ENCODE results near the gene LONP1.
"Not testable (repeated sequence)": the region's sequence is repeated elsewhere in the genome, so short reads cannot be mapped to it uniquely, and the experiment has no call there.

LONP1 gene, protein sequence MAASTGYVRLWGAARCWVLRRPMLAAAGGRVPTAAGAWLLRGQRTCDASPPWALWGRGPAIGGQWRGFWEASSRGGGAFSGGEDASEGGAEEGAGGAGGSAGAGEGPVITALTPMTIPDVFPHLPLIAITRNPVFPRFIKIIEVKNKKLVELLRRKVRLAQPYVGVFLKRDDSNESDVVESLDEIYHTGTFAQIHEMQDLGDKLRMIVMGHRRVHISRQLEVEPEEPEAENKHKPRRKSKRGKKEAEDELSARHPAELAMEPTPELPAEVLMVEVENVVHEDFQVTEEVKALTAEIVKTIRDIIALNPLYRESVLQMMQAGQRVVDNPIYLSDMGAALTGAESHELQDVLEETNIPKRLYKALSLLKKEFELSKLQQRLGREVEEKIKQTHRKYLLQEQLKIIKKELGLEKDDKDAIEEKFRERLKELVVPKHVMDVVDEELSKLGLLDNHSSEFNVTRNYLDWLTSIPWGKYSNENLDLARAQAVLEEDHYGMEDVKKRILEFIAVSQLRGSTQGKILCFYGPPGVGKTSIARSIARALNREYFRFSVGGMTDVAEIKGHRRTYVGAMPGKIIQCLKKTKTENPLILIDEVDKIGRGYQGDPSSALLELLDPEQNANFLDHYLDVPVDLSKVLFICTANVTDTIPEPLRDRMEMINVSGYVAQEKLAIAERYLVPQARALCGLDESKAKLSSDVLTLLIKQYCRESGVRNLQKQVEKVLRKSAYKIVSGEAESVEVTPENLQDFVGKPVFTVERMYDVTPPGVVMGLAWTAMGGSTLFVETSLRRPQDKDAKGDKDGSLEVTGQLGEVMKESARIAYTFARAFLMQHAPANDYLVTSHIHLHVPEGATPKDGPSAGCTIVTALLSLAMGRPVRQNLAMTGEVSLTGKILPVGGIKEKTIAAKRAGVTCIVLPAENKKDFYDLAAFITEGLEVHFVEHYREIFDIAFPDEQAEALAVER

GRCh38 chr19:5719961-5720790 lies at the start of gene LONP1, which contains the start of gene CATSPERD:
TSS of gene LONP1 (minus strand) at chr19:5720146. CDS start at chr19:5720132, 14 bp downstream.
TSS of gene CATSPERD (plus strand) at chr19:5720637. CDS start at chr19:5720738, 101 bp downstream.
- peak; percentile 93 to 98 (median 95) for DNase-seq (ENCODE audit: low read depth in 4 of 4, low spot score in 1 of 4)

- no peak for DNase-seq (ENCODE audit: low read depth in 4 of 4, low spot score in 1 of 4)
Observed at GRCh38 chr19:5767949-5768348, 48.0 kb upstream of the LONP1 start.

GRCh38 chr19:5765220-5765619 lies 45.3 kb upstream of the LONP1 start:
- no peak for DNase-seq (ENCODE audit: low read depth in 4 of 4, low spot score in 1 of 4)

- no peak for DNase-seq (ENCODE audit: low read depth in 4 of 4, low spot score in 1 of 4)
Observed at GRCh38 chr19:5762608-5763217, 42.8 kb upstream of the LONP1 start.

DNA sequence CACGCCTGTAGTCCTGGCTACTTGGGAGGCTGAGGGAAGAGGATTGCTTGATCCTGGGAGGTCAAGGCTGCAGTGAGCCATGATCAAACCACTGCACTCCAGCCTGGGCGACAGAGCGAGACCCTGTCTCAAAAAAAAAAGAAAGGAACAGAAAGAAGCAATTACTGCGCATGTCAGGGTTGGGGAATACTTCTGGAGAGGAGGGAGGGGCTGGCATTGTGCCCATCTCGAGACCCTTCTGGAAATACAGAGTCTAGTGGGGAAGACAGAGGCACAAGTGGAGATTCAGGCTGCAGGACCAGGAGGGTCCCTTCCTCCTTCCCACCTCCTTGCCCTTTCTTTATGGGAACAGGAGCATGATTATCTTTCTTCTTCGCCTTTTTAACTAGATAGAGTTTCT lies 33.8 kb upstream of the LONP1 start:
- no peak for DNase-seq (ENCODE audit: low read depth in 4 of 4, low spot score in 1 of 4)

DNA sequence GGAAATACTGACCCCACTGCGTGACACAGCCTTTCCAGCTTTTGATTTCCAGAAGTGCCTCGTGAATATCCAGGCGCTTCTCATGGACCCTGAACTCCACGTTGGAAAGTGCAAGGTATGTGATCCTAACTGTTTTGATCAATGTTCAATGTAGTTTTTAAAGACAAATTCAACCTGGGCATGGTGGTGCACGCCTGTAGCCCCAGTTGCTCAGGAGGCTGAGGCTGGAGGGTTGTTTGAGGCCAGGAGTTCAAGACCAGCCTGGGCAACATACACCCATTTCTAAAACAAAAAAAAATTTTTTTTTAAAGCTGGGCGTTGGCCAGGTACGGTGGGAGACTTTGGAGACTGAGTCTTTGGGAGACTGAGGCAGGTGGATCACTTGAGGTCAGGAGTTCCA lies 31.8 kb upstream of the LONP1 start:
- DNase-seq (ENCODE audit: low read depth in 4 of 4, low spot score in 1 of 4): no peak

- no peak for DNase-seq (ENCODE audit: low read depth in 4 of 4, low spot score in 1 of 4)
Observed at GRCh38 chr19:5749505-5749904, 29.6 kb upstream of the LONP1 start.

GRCh38 chr19:5748920-5749319 lies 29.0 kb upstream of the LONP1 start:
- not testable (repeated sequence) for DNase-seq (ENCODE audit: low read depth in 4 of 4, low spot score in 1 of 4)

DNA sequence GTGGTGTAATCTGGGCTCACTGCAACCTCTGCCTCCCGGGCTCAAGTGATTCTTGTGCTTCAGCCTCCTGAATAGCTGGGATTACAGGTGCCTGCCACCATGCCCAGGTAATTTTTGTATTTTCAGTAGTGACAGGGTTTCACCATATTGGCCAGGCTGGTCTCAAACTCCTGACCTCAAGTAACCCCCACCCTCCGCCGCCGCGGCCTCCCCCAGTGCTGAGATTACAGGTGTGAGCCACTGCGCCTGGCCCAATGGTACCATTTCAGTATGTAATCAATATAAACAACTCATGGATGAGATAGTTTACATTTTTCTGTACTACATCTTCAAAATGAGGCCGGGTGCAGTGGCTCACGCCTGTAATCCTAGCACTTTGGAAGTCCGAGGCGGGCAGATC lies 25.1 kb upstream of the LONP1 start:
- DNase-seq (ENCODE audit: low read depth in 4 of 4, low spot score in 1 of 4): not testable (repeated sequence)

DNA sequence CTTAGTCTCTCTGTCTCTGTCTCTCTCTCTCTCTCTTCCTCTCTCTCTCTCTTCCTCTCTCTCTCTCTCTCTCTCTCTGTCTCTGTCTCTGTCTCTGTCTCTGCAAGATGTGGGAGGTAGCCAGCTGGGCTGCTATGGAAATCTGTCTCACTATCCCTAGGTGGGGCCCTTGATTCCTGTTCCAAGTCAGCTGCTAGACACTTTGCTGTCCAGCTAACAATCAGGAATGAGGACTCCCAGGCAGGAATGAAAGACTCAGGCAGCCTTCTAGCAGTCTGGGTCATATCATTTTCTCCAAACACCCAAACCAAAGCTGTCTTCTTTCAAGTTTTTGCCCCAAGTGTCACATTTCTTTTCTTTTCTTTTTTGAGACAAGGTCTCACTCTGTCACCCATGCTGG lies 23.7 kb upstream of the LONP1 start:
- DNase-seq (ENCODE audit: low read depth in 4 of 4, low spot score in 1 of 4): no peak

GRCh38 chr19:5742051-5742450 lies 22.1 kb upstream of the LONP1 start:
- DNase-seq (ENCODE audit: low read depth in 4 of 4, low spot score in 1 of 4): no peak

DNA sequence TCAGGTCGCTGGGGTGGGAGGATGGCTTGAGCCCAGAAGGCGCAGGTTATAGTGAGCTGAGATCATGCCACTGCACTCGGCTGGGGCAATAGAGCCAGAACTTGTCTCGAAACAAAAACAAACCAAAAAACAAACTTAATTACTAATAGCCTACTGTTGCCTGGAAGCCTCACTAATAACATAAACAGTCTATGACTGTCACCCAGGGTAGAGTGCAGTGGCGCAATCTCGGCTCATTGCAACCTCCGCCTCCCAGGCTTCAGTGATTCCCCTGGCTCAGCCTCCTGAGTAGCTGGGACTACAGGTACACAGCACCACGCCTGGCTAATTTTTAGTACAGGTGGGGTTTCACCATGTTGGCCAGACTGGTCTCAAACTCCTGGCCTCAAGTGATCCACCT lies 18.5 kb upstream of the LONP1 start:
- no peak for DNase-seq (ENCODE audit: low read depth in 4 of 4, low spot score in 1 of 4)

DNA sequence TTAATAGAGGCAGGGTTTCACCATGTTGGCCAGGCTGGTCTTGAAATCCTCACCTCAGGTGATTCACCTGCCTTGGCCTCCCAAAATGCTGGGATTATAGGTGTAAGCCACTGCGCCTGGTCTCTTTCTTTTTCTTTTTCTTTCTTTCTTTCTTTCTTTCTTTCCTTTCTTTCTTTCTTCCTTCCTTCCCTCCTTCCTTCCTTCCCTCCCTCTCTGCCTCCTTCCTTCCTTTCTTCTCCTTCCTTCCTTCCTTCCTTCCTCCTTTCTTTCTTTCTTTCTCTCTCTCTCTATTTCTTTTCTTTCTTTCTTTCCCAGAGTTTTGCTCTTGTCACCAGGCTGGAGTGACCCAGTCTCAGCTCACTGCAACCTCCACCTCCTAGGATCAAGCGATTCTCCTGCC lies 13.2 kb upstream of the LONP1 start:
- DNase-seq (ENCODE audit: low read depth in 4 of 4, low spot score in 1 of 4): not testable (repeated sequence)

- no peak for DNase-seq (ENCODE audit: low read depth in 4 of 4, low spot score in 1 of 4)
Observed at GRCh38 chr19:5727453-5728050, 7.6 kb upstream of the LONP1 start.

DNA sequence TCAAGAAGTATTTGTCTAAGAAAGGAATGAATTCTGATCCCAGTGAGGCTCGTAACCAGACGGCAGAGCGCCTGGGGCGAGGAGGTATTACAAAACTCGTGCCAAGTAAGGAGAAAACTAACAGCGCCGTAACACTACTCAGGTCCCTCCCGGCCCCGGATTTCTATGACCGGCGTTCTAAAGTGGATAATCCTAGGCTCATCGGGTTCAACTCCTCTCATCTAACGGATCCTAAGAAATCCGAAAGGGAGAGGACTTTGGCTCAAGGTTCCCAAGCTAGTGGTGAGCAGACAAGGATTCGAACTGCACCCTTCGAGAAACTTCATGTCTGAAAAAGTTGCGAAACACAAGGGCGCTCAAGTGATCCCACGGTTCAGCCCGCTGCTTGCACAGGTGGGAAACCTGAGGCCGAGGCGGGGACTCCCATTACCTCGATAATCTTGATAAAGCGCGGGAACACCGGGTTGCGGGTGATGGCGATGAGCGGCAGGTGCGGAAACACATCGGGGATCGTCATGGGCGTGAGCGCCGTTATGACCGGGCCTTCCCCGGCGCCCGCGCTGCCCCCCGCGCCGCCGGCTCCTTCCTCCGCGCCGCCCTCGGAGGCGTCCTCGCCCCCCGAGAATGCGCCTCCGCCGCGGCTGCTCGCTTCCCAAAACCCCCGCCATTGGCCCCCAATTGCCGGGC lies 529 bp downstream of the LONP1 start:
- DNase-seq (ENCODE audit: low read depth in 4 of 4, low spot score in 1 of 4): no peak

DNA sequence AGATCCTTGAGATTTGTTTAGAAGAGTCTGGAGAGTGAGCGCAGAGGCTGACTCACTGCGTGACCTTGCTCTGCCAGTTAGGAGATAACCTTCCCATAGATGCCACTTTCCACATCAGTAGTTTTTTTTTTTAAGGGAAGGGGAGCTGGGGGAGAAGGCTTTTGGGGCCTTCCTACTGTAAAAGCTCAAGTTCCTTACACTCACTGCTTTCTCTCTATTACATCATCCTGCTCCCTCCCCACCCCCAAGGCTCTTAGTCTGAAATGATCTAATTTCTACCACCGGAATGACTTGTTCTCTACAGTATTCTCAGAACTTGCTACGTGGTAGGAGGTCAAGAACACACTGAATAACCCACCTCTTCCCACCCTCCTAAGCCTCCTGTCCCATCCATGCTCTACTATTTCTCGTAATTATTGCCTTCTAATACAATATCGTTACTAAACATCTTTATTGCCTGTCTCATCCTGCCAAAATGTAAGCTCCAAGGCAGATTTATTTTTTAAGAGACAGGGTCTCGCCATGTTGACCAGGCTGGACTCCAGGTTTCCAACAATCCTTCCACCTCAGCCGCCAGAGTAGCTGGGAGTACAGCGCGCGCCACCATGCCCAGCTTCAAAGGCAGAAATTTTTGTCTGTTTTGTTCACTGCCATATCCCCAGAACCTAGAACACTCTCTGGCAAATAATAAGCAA lies 1.2 kb downstream of the LONP1 start:
- DNase-seq (ENCODE audit: low read depth in 4 of 4, low spot score in 1 of 4): peak in 2 of 4 experiments; percentile 37 to 64

GRCh38 chr19:5718037-5718578 lies 1.8 kb downstream of the LONP1 start:
- peak in 1 of 4 experiments; percentile 51 for DNase-seq (ENCODE audit: low read depth in 4 of 4, low spot score in 1 of 4)

- DNase-seq (ENCODE audit: low read depth in 4 of 4, low spot score in 1 of 4): no peak
Observed at GRCh38 chr19:5717215-5717935, 2.6 kb downstream of the LONP1 start.
